GM12892 (cell line): ENCODE data around the gene CORIN.

Source experiments
- POLR2A ChIP-seq: IDR thresholded peaks from 2 replicates; pipeline ENCODE4 v1.6.1; 2011; ENCODE audit warnings: low read depth, low read length, control low read depth
- POLR2AphosphoS5 ChIP-seq: IDR thresholded peaks from 2 replicates; pipeline ENCODE4 v1.6.1; 2011; ENCODE audit warnings: low read depth, low read length, control low read depth
- TAF1 ChIP-seq: IDR thresholded peaks from 2 replicates; pipeline ENCODE4 v1.6.1; 2011; ENCODE audit warnings: low read depth, mild to moderate bottlenecking, control low read depth, low read length, borderline replicate concordance

DNA sequence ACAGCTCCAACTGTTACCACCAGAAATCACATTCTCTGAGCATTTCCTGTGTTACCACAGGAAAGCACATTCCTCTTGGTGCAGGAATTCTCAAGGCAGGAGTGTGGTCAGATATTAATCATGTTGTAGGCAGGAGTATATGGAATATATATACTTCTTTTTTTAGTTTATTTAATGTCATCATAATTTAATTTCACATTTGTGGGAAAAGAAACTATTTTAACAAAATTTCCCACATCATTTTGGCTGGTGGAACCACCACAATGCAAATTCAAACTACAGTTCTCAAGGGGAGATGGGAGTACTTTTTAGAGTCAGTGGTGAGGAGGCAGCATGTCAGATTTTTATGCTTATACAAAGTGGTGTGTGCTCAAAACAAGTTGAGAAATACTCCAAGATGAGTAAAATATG is 213.8 kb downstream of the CORIN start:
- no peak for TF ChIP-seq POLR2AphosphoS5
- no peak for TF ChIP-seq POLR2A
- TF ChIP-seq TAF1 = no peak
